SK-N-MC (cell line): Measurements from ENCODE around the gene GPC5.

Experiments used
- EZH2 ChIP-seq: fragments of 200-600 bp; sonication (generic); IDR thresholded peaks from one replicate; pipeline ENCODE4 v1.6.1; 2017; ENCODE audit warnings: antibody characterized with exemption
- FOXP2 ChIP-seq: optimal IDR thresholded peaks from 2 replicates; pipeline ENCODE3; 2011; ENCODE audit warnings: mild to moderate bottlenecking, moderate library complexity; ENCODE audit not compliant: insufficient read depth; ENCODE audit errors: extremely low read length, control extremely low read depth

- TF ChIP-seq EZH2 (no peak), FOXP2 (no peak)
These were observed 27.9 kb upstream of the GPC5 start for GRCh38 chr13:91370501-91370900.
